ENCODE data around the gene MOSMO. TPM values are rescaled to one million over a fixed set of nuclear protein-coding genes. Genes with fewer than 3 reads are reported as not detected.
A peak's percentile ranks its signal among the peaks of the same experiment; 100 is the strongest.

The MOSMO gene
- total and polyA plus RNA-seq, 4 donors, result 3.9 to 13.6 (median 4.5) TPM

- TF ChIP-seq ZBTB33 (IDR thresholded peaks at IDR 0.05) (no peak), FOXA2 (IDR thresholded peaks at IDR 0.05) (no peak)
Measured at GRCh38 chr16:22013486-22013885, 5.6 kb downstream of the MOSMO start (continued).

GRCh38 chr16:22014271-22014873 lies 6.5 kb downstream of the MOSMO start:
- no peak overlapping the region for H3K9ac ChIP-seq (ENCODE audit: low read depth in 1 of 2, low read length in 2 of 2)
- H3K36me3 ChIP-seq (ENCODE audit: control insufficient read depth in 4 of 4, insufficient read depth in 3 of 4, low read depth in 1 of 4, low read length in 3 of 4), result no peaks in the 10 kb centered on the region
- no peaks in the 10 kb centered on the region for H3K9me3 ChIP-seq (ENCODE audit: control insufficient read depth in 4 of 4, low read length in 3 of 4)
- H3K27ac ChIP-seq (ENCODE audit: low read depth in 1 of 2, low read length in 2 of 2), result peak overlapping the region; percentile 32 to 62
- TF ChIP-seq, protein P1, sequence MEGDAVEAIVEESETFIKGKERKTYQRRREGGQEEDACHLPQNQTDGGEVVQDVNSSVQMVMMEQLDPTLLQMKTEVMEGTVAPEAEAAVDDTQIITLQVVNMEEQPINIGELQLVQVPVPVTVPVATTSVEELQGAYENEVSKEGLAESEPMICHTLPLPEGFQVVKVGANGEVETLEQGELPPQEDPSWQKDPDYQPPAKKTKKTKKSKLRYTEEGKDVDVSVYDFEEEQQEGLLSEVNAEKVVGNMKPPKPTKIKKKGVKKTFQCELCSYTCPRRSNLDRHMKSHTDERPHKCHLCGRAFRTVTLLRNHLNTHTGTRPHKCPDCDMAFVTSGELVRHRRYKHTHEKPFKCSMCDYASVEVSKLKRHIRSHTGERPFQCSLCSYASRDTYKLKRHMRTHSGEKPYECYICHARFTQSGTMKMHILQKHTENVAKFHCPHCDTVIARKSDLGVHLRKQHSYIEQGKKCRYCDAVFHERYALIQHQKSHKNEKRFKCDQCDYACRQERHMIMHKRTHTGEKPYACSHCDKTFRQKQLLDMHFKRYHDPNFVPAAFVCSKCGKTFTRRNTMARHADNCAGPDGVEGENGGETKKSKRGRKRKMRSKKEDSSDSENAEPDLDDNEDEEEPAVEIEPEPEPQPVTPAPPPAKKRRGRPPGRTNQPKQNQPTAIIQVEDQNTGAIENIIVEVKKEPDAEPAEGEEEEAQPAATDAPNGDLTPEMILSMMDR (IDR thresholded peaks at IDR 0.05; ENCODE audit: low read depth, low read length, missing input control), result no peak
- TF ChIP-seq, protein P2, sequence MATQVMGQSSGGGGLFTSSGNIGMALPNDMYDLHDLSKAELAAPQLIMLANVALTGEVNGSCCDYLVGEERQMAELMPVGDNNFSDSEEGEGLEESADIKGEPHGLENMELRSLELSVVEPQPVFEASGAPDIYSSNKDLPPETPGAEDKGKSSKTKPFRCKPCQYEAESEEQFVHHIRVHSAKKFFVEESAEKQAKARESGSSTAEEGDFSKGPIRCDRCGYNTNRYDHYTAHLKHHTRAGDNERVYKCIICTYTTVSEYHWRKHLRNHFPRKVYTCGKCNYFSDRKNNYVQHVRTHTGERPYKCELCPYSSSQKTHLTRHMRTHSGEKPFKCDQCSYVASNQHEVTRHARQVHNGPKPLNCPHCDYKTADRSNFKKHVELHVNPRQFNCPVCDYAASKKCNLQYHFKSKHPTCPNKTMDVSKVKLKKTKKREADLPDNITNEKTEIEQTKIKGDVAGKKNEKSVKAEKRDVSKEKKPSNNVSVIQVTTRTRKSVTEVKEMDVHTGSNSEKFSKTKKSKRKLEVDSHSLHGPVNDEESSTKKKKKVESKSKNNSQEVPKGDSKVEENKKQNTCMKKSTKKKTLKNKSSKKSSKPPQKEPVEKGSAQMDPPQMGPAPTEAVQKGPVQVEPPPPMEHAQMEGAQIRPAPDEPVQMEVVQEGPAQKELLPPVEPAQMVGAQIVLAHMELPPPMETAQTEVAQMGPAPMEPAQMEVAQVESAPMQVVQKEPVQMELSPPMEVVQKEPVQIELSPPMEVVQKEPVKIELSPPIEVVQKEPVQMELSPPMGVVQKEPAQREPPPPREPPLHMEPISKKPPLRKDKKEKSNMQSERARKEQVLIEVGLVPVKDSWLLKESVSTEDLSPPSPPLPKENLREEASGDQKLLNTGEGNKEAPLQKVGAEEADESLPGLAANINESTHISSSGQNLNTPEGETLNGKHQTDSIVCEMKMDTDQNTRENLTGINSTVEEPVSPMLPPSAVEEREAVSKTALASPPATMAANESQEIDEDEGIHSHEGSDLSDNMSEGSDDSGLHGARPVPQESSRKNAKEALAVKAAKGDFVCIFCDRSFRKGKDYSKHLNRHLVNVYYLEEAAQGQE (IDR thresholded peaks at IDR 0.05), result peak; percentile 40
- TF ChIP-seq RAD21 (IDR thresholded peaks at IDR 0.05) (peak in 1 of 2 donors; percentile 6), ZBTB33 (IDR thresholded peaks at IDR 0.05) (no peak), FOXA2 (IDR thresholded peaks at IDR 0.05) (peak; percentile 36), HNF4A (conservative IDR thresholded peaks at IDR 0.05) (peak; percentile 77 to 82), ATF3 (IDR thresholded peaks at IDR 0.05) (peak; percentile 24), HNF4G (IDR thresholded peaks at IDR 0.05) (peak; percentile 32), RXRA (IDR thresholded peaks at IDR 0.05) (peak; percentile 81 to 82), JUND (IDR thresholded peaks at IDR 0.05) (peak; percentile 49 to 52), EGR1 (IDR thresholded peaks at IDR 0.05; ENCODE audit: low read depth in 2 of 2) (no peak), TAF1 (conservative IDR thresholded peaks at IDR 0.05) (no peak), NR2F2 (IDR thresholded peaks at IDR 0.05) (no peak), GABPA (IDR thresholded peaks at IDR 0.05 in 1 of 2, conservative IDR thresholded peaks at IDR 0.05 in 1 of 2) (peak in 1 of 2 donors; percentile 43), YY1 (IDR thresholded peaks at IDR 0.05) (peak; percentile 45), FOXA1 (IDR thresholded peaks at IDR 0.05) (peak; percentile 46), SP1 (IDR thresholded peaks at IDR 0.05) (peak; percentile 52)
- TF ChIP-seq, protein P3, sequence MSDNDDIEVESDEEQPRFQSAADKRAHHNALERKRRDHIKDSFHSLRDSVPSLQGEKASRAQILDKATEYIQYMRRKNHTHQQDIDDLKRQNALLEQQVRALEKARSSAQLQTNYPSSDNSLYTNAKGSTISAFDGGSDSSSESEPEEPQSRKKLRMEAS (IDR thresholded peaks at IDR 0.05), result no peak
- no peak overlapping the region for H3K4me3 ChIP-seq (ENCODE audit: low read depth in 1 of 3, low read length in 3 of 3)
- peaks cover 7 to 27% (median 19%) of the 10 kb centered on the region in 4 donors for H3K4me1 ChIP-seq (ENCODE audit: control insufficient read depth in 4 of 4, insufficient read depth in 4 of 4, low read length in 3 of 4)
- H3K27me3 ChIP-seq (ENCODE audit: control insufficient read depth in 4 of 4, insufficient read depth in 4 of 4, low read length in 3 of 4), result no peaks in the 10 kb centered on the region
- 85% methylated on average over 2 of the region's 2 CpGs for WGBS
- no peak for DNase-seq (ENCODE audit: low spot score)

All from liver (tissue), 9 donors.